ENCODE data around the gene SIGLEC7. TPM values are rescaled to one million over a fixed set of nuclear protein-coding genes. Genes with fewer than 3 reads are reported as not detected.

Gene SIGLEC7
- total RNA-seq, 1 donor from 2014 or later = not detected

DNA sequence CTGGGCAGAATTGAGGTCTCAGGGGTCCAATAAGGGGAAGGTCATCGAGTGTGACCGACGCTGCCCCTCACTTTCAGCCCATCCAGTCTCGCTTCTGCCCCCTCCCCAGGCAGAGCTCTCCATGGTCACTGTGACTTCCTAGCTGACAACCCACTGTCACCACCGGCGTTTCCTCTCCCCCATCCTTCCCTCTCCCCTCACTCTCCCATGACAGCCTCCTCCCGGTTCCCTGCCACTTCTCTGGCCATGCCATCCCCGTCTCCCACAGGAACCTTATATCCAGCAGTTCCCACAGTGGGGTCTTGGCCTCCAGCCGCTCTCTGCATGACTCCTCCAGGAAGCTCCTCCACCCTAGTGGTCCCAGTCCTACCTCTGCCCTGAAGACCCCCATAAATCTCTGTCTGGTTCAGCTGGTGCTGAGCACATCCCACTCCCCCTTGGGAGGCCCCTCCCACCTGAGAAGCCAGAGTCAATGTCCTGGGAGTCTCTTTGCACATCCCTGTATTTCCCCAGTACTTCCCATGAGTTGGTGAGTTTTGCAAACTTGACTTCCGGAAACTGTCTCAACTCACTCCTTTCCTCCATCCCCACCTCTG is 58.1 kb downstream of the SIGLEC7 start:
- no peak for DNase-seq (ENCODE audit: low read depth)

DNA sequence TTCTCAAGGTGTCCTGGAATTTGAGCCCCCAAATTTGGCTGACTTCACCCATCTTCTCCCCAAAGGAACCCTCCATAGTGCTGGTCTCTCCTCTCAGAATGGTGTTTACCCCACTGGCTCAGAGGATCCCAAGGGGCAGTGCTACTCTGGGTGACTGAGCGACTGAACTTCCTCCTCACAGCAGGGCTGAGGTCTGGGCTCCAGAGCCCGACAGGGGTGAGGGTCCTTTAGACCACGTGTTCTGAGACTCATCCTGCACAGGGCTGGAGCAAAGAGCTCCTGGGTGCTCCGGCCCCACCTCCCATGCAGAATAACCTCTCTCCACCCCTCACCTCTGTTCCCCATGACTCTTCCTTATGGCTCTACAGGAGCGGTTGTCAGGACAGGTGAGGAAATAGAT is 59.6 kb downstream of the SIGLEC7 start:
- no peak for DNase-seq (ENCODE audit: low read depth)

Other genes with a start within 250 kb of the SIGLEC7 start
- not detected in 2 replicates for gene KLK4, start 230.9 kb upstream of the SIGLEC7 start, total RNA-seq
- gene KLK5, start 189.3 kb upstream of the SIGLEC7 start, total RNA-seq = not detected in 2 replicates
- gene KLK6, start 172.7 kb upstream of the SIGLEC7 start, total RNA-seq = not detected in 2 replicates
- not detected in 2 replicates for gene KLK7, start 158.4 kb upstream of the SIGLEC7 start, total RNA-seq
- not detected in 2 replicates for gene KLK8, start 140.7 kb upstream of the SIGLEC7 start, total RNA-seq
- gene KLK10, start 122.6 kb upstream of the SIGLEC7 start, total RNA-seq = not detected in 2 replicates
- not detected in 2 replicates for gene KLK11, start 115.7 kb upstream of the SIGLEC7 start, total RNA-seq
- not detected in 2 replicates for gene KLK12, start 107.3 kb upstream of the SIGLEC7 start, total RNA-seq
- not detected in 2 replicates for gene KLK13, start 77.2 kb upstream of the SIGLEC7 start, total RNA-seq
- gene KLK14, start 59.4 kb upstream of the SIGLEC7 start, total RNA-seq = not detected in 2 replicates
- 16.2 and 17.8 TPM in 2 replicates for gene CTU1, start 33.9 kb upstream of the SIGLEC7 start, total RNA-seq
- not detected in 2 replicates for gene SIGLEC9, start 17.4 kb upstream of the SIGLEC7 start, total RNA-seq
- 0.21 TPM in 1 of 2 replicates, not detected in the other for gene CD33, start 82.8 kb downstream of the SIGLEC7 start, total RNA-seq
- not detected in 2 replicates for gene SIGLECL1, start 108.8 kb downstream of the SIGLEC7 start, total RNA-seq
- gene IGLON5, start 169.3 kb downstream of the SIGLEC7 start, total RNA-seq = not detected in 2 replicates
- gene VSIG10L, start 199.8 kb downstream of the SIGLEC7 start, total RNA-seq = 1.6 and 1.8 TPM in 2 replicates
- 73.4 and 76.2 TPM in 2 replicates for gene ETFB, start 224.1 kb downstream of the SIGLEC7 start, total RNA-seq
- gene CLDND2, start 226.7 kb downstream of the SIGLEC7 start, total RNA-seq = not detected in 2 replicates
- not detected in 2 replicates for gene NKG7, start 230.4 kb downstream of the SIGLEC7 start, total RNA-seq
- not detected in 2 replicates for gene LIM2, start 245.7 kb downstream of the SIGLEC7 start, total RNA-seq
- gene C19orf84, start 248.3 kb downstream of the SIGLEC7 start, total RNA-seq = not detected in 2 replicates